PC-3 (cell line): Measurements from ENCODE around the gene CDH13. TPM values are rescaled to one million over a fixed set of nuclear protein-coding genes. Genes with fewer than 3 reads are reported as not detected.

Experiments
- ATAC-seq: fragments of 200-7000 bp; cut with Tn5 transposase; 2 replicates; pipeline ENCODE4 v1.9.1; 2020; ENCODE audit warnings: mild to moderate bottlenecking, moderate library complexity
- BruUV-seq: library from RNA; stranded (reverse); fragments of 400-500 nt; replicated peaks from 2 replicates; lab custom pipeline; 2021; lab: Mats Ljungman, UMichigan
- CTCF ChIA-PET: fragments of 300-600 bp; sonication (Branson Sonifier 250); formaldehyde crosslinking; loops from one replicate; lab custom pipeline; 2022; ENCODE audit warnings: antibody characterized with exemption; lab: Charles Lee
- POLR2A ChIA-PET: fragments of 300-600 bp; sonication (Branson Sonifier 250); formaldehyde crosslinking; loops from one replicate; lab custom pipeline; 2022; ENCODE audit warnings: antibody characterized with exemption; ENCODE audit not compliant: unreplicated experiment; lab: Charles Lee
- DNase-seq: peaks from one replicate; pipeline ENCODE4 v3.0.0-alpha.2; 2015
- H2AFZ ChIP-seq: fragments of 300-600 bp; sonication (generic); 2 replicates; pipeline ENCODE4 v1.6.0; 2016; ENCODE audit warnings: antibody characterized with exemption, low read length
- H3F3A ChIP-seq: fragments of 300-600 bp; sonication (generic); one replicate; pipeline ENCODE4 v1.6.0; 2017; ENCODE audit warnings: antibody characterized with exemption, low read length, control low read depth, mild to moderate bottlenecking; ENCODE audit not compliant: unreplicated experiment
- H3K27ac ChIP-seq: fragments of 300-600 bp; sonication (generic); 2 replicates; pipeline ENCODE4 v1.5.1; 2016; ENCODE audit warnings: mild to moderate bottlenecking, low read length
- H3K27me3 ChIP-seq: fragments of 300-600 bp; sonication (generic); 2 replicates; pipeline ENCODE4 v1.6.1; 2016; ENCODE audit warnings: low read length, mixed read lengths
- H3K36me3 ChIP-seq: fragments of 300-600 bp; sonication (generic); 2 replicates; pipeline ENCODE4 v1.6.1; 2016; ENCODE audit warnings: low read depth, mixed run types, low read length, mixed read lengths
- H3K4me1 ChIP-seq: fragments of 300-600 bp; sonication (generic); 2 replicates; pipeline ENCODE4 v1.5.1; 2016; ENCODE audit warnings: low read length; ENCODE audit not compliant: insufficient read depth
- H3K4me2 ChIP-seq: fragments of 300-600 bp; sonication (generic); 2 replicates; pipeline ENCODE4 v1.6.0; 2016; ENCODE audit warnings: low read length
- H3K4me3 ChIP-seq: fragments of 300-600 bp; sonication (generic); 2 replicates; pipeline ENCODE4 v1.5.1; 2016; ENCODE audit warnings: mild to moderate bottlenecking, low read length, mixed read lengths
- H3K79me2 ChIP-seq: fragments of 300-600 bp; sonication (generic); 2 replicates; pipeline ENCODE4 v1.6.1; 2017; ENCODE audit warnings: low read length, mixed read lengths
- H3K9ac ChIP-seq: fragments of 300-600 bp; sonication (generic); 2 replicates; pipeline ENCODE4 v1.6.0; 2016; ENCODE audit warnings: mild to moderate bottlenecking, low read length
- H3K9me2 ChIP-seq: fragments of 300-600 bp; sonication (generic); replicated peaks from 2 replicates; pipeline ENCODE4 v1.6.1; 2016; ENCODE audit warnings: mixed run types, low read length, mixed read lengths
- H3K9me3 ChIP-seq: fragments of 300-600 bp; sonication (generic); 2 replicates; pipeline ENCODE4 v1.6.1; 2016; ENCODE audit warnings: low read length, mixed read lengths
- H4K20me1 ChIP-seq: fragments of 300-600 bp; sonication (generic); 2 replicates; pipeline ENCODE4 v1.6.1; 2016; ENCODE audit warnings: low read length, mixed read lengths
- CTCF ChIP-seq: fragments of 300-600 bp; sonication (generic); conservative IDR thresholded peaks from 2 replicates; pipeline ENCODE4 v1.5.1; 2017; ENCODE audit warnings: antibody characterized with exemption, low read depth, mild to moderate bottlenecking, low read length
- EZH2 ChIP-seq: fragments of 300-600 bp; sonication (generic); IDR thresholded peaks from one replicate; pipeline ENCODE4 v1.6.1; 2017; ENCODE audit warnings: antibody characterized with exemption, mild to moderate bottlenecking, low read length; ENCODE audit not compliant: unreplicated experiment
- EZH2phosphoT487 ChIP-seq: fragments of 300-600 bp; sonication (generic); IDR thresholded peaks from 2 replicates; pipeline ENCODE4 v1.6.1; 2018; ENCODE audit warnings: mild to moderate bottlenecking, antibody characterized with exemption, low read length, borderline replicate concordance
- intact Hi-C: fragments of 100-400 bp; cut with micrococcal nuclease; formaldehyde crosslinking; loops from 2 replicates; pipeline ENCODE4 v1.9.0; 2023
- total RNA-seq: library from RNA; depleted of rRNA; stranded (reverse); fragments of >200 nt; gene quantifications from 2 replicates; pipeline ENCODE4 v1.2.3, GENCODE V29; 2014

CDH13 gene
- total RNA-seq, 1 experiment from 2014 or later: 0.36 TPM

DNA sequence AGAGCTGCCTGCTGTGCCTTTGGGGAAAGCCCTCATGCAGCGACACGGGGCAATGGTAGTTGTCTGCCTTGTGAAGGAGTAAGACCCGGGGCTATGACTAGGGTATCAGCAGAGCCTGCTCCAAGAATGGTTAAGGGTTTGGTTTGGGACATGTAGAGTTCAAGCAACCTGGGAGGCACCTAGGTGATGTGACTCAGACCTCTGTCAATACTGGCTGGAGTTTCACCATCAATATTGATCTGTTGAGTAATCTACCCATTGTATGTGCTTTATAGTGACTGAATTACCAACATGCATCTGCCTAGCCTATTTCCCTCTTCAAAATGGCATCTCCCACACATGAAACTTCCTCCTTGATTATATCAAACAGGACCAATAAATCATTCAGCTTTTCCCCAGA is 782.6 kb downstream of the CDH13 start:
- Histone ChIP-seq H3K4me1 (no peaks in the 10 kb centered on the region), H3K27me3 (no peaks in the 10 kb centered on the region), H3K27ac (no peak overlapping the region), H3K9me3 (no peaks in the 10 kb centered on the region), H3F3A (no peaks in the 10 kb centered on the region), H4K20me1 (no peaks in the 10 kb centered on the region), H3K9ac (no peak overlapping the region), H3K79me2 (no peaks in the 10 kb centered on the region), H3K4me2 (no peak overlapping the region), H3K9me2 (no peaks in the 10 kb centered on the region), H2AFZ (no peak overlapping the region), H3K36me3 (no peaks in the 10 kb centered on the region), H3K4me3 (no peak overlapping the region)
- ChIA-PET POLR2A (no interaction called here), CTCF (no interaction called here)
- BruUV-seq: no TSS peak
- intact Hi-C loops: no loop called here
- DNase-seq: no peak
- no peak for ATAC-seq
- TF ChIP-seq EZH2phosphoT487: no peak

- BruUV-seq: no TSS peak
- DNase-seq: no peak
- no peaks in the 10 kb centered on the region for H3K36me3 ChIP-seq
- no peaks in the 10 kb centered on the region for H3K4me1 ChIP-seq
- H3K4me2 ChIP-seq: no peak overlapping the region
- ChIA-PET POLR2A (no interaction called here), CTCF (no interaction called here)
- H3F3A ChIP-seq: no peaks in the 10 kb centered on the region
- H3K27ac ChIP-seq: no peak overlapping the region
- no peaks in the 10 kb centered on the region for H4K20me1 ChIP-seq
- no peak overlapping the region for H3K4me3 ChIP-seq
- ATAC-seq: no peak
- no peak overlapping the region for H2AFZ ChIP-seq
- no peak overlapping the region for H3K9ac ChIP-seq
- H3K79me2 ChIP-seq: no peaks in the 10 kb centered on the region
- no peaks in the 10 kb centered on the region for H3K9me2 ChIP-seq
- no peak for TF ChIP-seq EZH2phosphoT487
- no peak for TF ChIP-seq EZH2
- no peak for TF ChIP-seq CTCF
- H3K27me3 ChIP-seq: no peaks in the 10 kb centered on the region
- no peaks in the 10 kb centered on the region for H3K9me3 ChIP-seq
- intact Hi-C loops: no loop called here
These were observed 791.8 kb downstream of the CDH13 start for GRCh38 chr16:83418565-83418964.

- H3K27me3 ChIP-seq: no peaks in the 10 kb centered on the region
- no peak overlapping the region for H3K27ac ChIP-seq
- H3K9ac ChIP-seq: no peak overlapping the region
- no TSS peak for BruUV-seq
- H3K4me1 ChIP-seq: no peaks in the 10 kb centered on the region
- H3K36me3 ChIP-seq: no peaks in the 10 kb centered on the region
- DNase-seq (peak; percentile 22), ATAC-seq (no peak)
- H2AFZ ChIP-seq: no peak overlapping the region
- TF ChIP-seq EZH2: no peak
- TF ChIP-seq CTCF: no peak
- TF ChIP-seq EZH2phosphoT487: no peak
- H3K9me3 ChIP-seq: no peaks in the 10 kb centered on the region
- intact Hi-C loops: no loop called here
- no peaks in the 10 kb centered on the region for H3K9me2 ChIP-seq
- H3K79me2 ChIP-seq: no peaks in the 10 kb centered on the region
- POLR2A ChIA-PET: no interaction called here
- CTCF ChIA-PET: no interaction called here
- no peaks in the 10 kb centered on the region for H4K20me1 ChIP-seq
- no peak overlapping the region for H3K4me2 ChIP-seq
- H3K4me3 ChIP-seq: no peak overlapping the region
- H3F3A ChIP-seq: no peaks in the 10 kb centered on the region
These were observed 793.5 kb downstream of the CDH13 start for GRCh38 chr16:83420206-83420760.
